Fibroblast of villous mesenchyme (primary cell): ENCODE results near the gene MTARC2. TPM values are rescaled to one million over a fixed set of nuclear protein-coding genes. Genes with fewer than 3 reads are reported as not detected.

Experiments used
- DNase-seq: peaks from one replicate; pipeline ENCODE4 v3.0.0-alpha.2; 2010; ENCODE audit warnings: low read depth
- H3K4me3 ChIP-seq: 2 replicates; pipeline ENCODE4 v1.5.1; 2011; ENCODE audit warnings: low read depth, mild to moderate bottlenecking, low read length
- CTCF ChIP-seq: IDR thresholded peaks from 2 replicates; pipeline ENCODE4 v1.5.1; 2012; ENCODE audit warnings: low read depth, mild to moderate bottlenecking, low read length; ENCODE audit not compliant: insufficient read depth
- total RNA-seq: library from RNA; depleted of rRNA; stranded (reverse); fragments of >200 nt; gene quantifications from 2 replicates; pipeline ENCODE4 v1.2.3, GENCODE V29; 2012

The MTARC2 gene
- total RNA-seq, 1 donor: 2.2 TPM

GRCh38 chr1:220810963-220811362 lies 62.8 kb downstream of the MTARC2 start:
- no peak for TF ChIP-seq CTCF
- no peak overlapping the region for H3K4me3 ChIP-seq
- no peak for DNase-seq

GRCh38 chr1:220811695-220812094 lies 63.6 kb downstream of the MTARC2 start:
- H3K4me3 ChIP-seq: no peak overlapping the region
- no peak for DNase-seq
- no peak for TF ChIP-seq CTCF

GRCh38 chr1:220812308-220812707 lies 64.2 kb downstream of the MTARC2 start:
- no peak for TF ChIP-seq CTCF
- no peak overlapping the region for H3K4me3 ChIP-seq
- DNase-seq: no peak

- no peak overlapping the region for H3K4me3 ChIP-seq
- no peak for DNase-seq
- no peak for TF ChIP-seq CTCF
Observed at GRCh38 chr1:220813013-220813412, 64.9 kb downstream of the MTARC2 start.

- no peak overlapping the region for H3K4me3 ChIP-seq
- DNase-seq: no peak
- no peak for TF ChIP-seq CTCF
Observed at GRCh38 chr1:220815409-220815808, 67.3 kb downstream of the MTARC2 start.

- no peak for TF ChIP-seq CTCF
- peak; percentile 91 for DNase-seq
Observed at GRCh38 chr1:220817907-220818306, 69.8 kb downstream of the MTARC2 start.

GRCh38 chr1:220818421-220819173 lies 70.5 kb downstream of the MTARC2 start:
- TF ChIP-seq CTCF: no peak
- H3K4me3 ChIP-seq: no peak overlapping the region
- peak; percentile 99 for DNase-seq

More at GRCh38 chr1:220817907-220818306, 69.8 kb downstream of the MTARC2 start:
- no peak overlapping the region for H3K4me3 ChIP-seq
